Skeletal muscle satellite cell (primary cell): ENCODE data around the gene ITGAX.

Source experiments
- H3K27me3 ChIP-seq: 2 replicates; pipeline ENCODE4 v1.7.0; 2013; ENCODE audit warnings: low read length; ENCODE audit not compliant: control insufficient read depth, insufficient read depth
- H3K36me3 ChIP-seq: 2 replicates; pipeline ENCODE4 v1.7.0; 2013; ENCODE audit warnings: mild to moderate bottlenecking, control low read depth, low read length; ENCODE audit not compliant: insufficient read depth
- H3K4me1 ChIP-seq: 2 replicates; pipeline ENCODE4 v1.7.0; 2013; ENCODE audit warnings: low read length; ENCODE audit not compliant: control insufficient read depth, insufficient read depth
- H3K4me2 ChIP-seq: 2 replicates; pipeline ENCODE4 v1.7.0; 2013; ENCODE audit warnings: mild to moderate bottlenecking, low read length
- H3K4me3 ChIP-seq: 2 replicates; pipeline ENCODE4 v1.7.0; 2013; ENCODE audit warnings: low read length
- H3K9ac ChIP-seq: 2 replicates; pipeline ENCODE4 v1.7.0; 2013; ENCODE audit warnings: mild to moderate bottlenecking, low read depth, low read length, moderate library complexity
- H3K9me3 ChIP-seq: replicated peaks from 2 replicates; pipeline ENCODE4 v1.7.0; 2013; ENCODE audit warnings: mild to moderate bottlenecking, control low read depth, low read length

ITGAX gene

DNA sequence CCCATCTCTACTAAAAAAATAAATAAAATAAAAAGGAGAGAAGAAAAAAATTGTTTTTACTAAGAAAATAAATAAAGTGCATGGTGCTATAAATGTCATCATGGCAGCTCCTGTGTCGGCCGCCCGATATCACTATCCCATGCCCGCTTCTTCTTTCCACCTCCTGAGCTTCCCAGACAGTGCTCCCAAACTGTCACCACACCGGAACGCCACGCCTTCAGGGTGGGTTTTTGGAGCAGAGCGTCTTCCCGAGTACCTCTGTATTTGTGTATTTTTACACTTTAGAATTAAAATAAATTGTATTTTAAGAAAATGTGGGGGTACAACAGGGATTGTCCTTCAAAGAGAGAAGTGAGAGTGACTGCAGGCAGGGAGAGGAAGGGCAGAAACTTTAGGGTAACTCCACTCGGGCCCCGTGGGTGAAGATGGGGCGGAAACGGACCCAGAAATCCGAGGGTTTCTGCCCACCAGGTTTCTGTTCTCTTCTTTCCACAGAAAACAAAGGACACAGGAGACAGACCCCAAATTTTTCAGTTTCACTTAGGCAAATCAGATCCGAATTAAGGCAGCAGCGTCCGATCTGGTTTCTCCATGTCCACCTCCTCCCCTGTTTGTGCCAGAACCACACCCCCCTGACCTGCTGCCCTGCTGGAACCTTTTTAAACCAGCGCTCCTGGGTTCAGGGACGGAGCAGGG lies 3.6 kb upstream of the ITGAX start:
- H3K9ac ChIP-seq = no peak overlapping the region
- peaks cover 9% of the 10 kb centered on the region for H3K27me3 ChIP-seq
- no peaks in the 10 kb centered on the region for H3K36me3 ChIP-seq
- H3K4me3 ChIP-seq = no peak overlapping the region
- peaks cover 5% of the 10 kb centered on the region for H3K4me1 ChIP-seq
- no peak overlapping the region for H3K4me2 ChIP-seq
- H3K9me3 ChIP-seq = no peaks in the 10 kb centered on the region

DNA sequence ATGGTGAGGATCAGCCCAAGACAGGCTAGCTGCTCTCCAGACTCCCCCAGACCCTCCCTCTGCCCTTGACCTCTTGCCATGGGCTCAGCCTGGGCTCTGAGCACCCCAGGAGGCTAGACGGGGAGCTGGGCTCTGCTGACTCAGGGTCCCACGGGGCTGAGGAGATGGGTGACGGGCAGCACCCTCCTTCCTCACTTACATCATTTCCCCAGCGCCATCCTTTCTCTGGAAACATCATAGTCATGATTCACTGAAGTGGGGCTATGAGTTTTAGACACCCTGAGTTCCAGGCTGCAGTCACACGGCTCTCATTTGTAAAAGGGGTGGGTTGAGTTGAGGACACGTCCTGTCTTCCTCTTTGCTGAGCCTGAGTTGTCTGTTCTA lies 3.0 kb upstream of the ITGAX start:
- H3K9ac ChIP-seq = no peak overlapping the region
- H3K4me1 ChIP-seq = peaks cover 5% of the 10 kb centered on the region
- H3K4me2 ChIP-seq = no peak overlapping the region
- H3K9me3 ChIP-seq = no peaks in the 10 kb centered on the region
- peaks cover 4% of the 10 kb centered on the region for H3K27me3 ChIP-seq
- H3K36me3 ChIP-seq = no peaks in the 10 kb centered on the region
- H3K4me3 ChIP-seq = no peak overlapping the region

- peaks cover 4% of the 10 kb centered on the region for H3K27me3 ChIP-seq
- H3K4me1 ChIP-seq = peaks cover 5% of the 10 kb centered on the region
- no peak overlapping the region for H3K4me3 ChIP-seq
- no peak overlapping the region for H3K4me2 ChIP-seq
- H3K9me3 ChIP-seq = no peaks in the 10 kb centered on the region
- H3K9ac ChIP-seq = no peak overlapping the region
- no peaks in the 10 kb centered on the region for H3K36me3 ChIP-seq
Measured at GRCh38 chr16:31352376-31353115, 2.4 kb upstream of the ITGAX start.

DNA sequence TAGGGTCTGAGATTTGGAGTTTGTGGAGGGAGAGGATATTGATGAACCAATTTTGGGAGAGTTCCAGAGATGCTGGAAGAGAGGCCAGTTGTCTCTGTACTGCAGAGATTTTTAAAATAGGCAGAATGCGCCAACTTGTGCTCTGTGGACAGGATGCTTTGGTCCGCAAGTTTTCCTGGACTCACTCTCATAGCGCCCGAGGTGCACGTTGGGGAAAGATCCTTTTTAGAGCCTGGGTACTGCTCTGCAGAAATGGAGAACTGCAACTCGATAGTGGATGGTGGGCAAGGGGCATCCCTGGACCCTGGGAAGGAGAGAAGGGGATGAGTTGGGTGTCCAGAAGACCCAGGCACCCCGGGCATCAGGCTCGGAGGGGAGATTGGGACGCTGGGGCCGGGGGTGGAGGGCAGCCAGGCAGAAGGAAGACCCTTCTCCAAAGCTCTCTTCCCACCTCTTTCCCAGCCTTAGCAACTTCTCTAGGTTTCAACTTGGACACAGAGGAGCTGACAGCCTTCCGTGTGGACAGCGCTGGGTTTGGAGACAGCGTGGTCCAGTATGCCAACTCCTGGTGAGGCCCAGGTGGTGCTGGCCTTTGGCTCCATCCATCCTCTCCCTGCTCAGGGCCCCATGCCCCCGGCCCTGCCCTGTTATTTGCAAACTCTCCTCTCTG lies 590 bp downstream of the ITGAX start:
- Histone ChIP-seq H3K4me1 (peaks cover 5% of the 10 kb centered on the region), H3K36me3 (no peaks in the 10 kb centered on the region), H3K9ac (no peak overlapping the region), H3K4me3 (no peak overlapping the region), H3K9me3 (no peaks in the 10 kb centered on the region), H3K4me2 (no peak overlapping the region), H3K27me3 (peaks cover 4% of the 10 kb centered on the region)

- no peak overlapping the region for H3K9ac ChIP-seq
- no peaks in the 10 kb centered on the region for H3K36me3 ChIP-seq
- H3K9me3 ChIP-seq = no peaks in the 10 kb centered on the region
- H3K27me3 ChIP-seq = peaks cover under 1% of the 10 kb centered on the region
- H3K4me2 ChIP-seq = no peak overlapping the region
- H3K4me1 ChIP-seq = peaks cover 5% of the 10 kb centered on the region
- H3K4me3 ChIP-seq = no peak overlapping the region
Measured at GRCh38 chr16:31356566-31357323, 1.8 kb downstream of the ITGAX start.

- peaks cover 5% of the 10 kb centered on the region for H3K4me1 ChIP-seq
- H3K27me3 ChIP-seq = no peaks in the 10 kb centered on the region
- no peaks in the 10 kb centered on the region for H3K9me3 ChIP-seq
- no peak overlapping the region for H3K9ac ChIP-seq
- H3K4me2 ChIP-seq = no peak overlapping the region
- H3K36me3 ChIP-seq = no peaks in the 10 kb centered on the region
- no peak overlapping the region for H3K4me3 ChIP-seq
Measured at GRCh38 chr16:31357324-31358109, 2.5 kb downstream of the ITGAX start.

DNA sequence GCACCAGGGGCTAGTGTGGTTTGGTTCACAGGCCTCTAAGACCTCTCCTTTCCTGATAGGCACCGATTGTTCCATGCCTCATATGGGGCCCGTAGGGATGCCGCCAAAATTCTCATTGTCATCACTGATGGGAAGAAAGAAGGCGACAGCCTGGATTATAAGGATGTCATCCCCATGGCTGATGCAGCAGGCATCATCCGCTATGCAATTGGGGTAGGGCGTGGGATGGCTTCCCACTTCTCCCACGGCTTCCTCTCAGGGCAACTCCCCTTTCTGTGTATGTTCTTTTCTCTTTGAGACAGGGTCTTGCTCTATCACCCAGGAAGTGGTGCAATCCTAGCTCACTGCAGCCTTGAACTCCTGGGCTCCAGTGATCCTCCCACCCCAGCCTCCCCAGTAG lies 5.3 kb downstream of the ITGAX start:
- Histone ChIP-seq H3K27me3 (no peaks in the 10 kb centered on the region), H3K4me1 (no peaks in the 10 kb centered on the region), H3K4me3 (no peak overlapping the region), H3K9me3 (no peaks in the 10 kb centered on the region), H3K36me3 (no peaks in the 10 kb centered on the region), H3K9ac (no peak overlapping the region), H3K4me2 (no peak overlapping the region)

DNA sequence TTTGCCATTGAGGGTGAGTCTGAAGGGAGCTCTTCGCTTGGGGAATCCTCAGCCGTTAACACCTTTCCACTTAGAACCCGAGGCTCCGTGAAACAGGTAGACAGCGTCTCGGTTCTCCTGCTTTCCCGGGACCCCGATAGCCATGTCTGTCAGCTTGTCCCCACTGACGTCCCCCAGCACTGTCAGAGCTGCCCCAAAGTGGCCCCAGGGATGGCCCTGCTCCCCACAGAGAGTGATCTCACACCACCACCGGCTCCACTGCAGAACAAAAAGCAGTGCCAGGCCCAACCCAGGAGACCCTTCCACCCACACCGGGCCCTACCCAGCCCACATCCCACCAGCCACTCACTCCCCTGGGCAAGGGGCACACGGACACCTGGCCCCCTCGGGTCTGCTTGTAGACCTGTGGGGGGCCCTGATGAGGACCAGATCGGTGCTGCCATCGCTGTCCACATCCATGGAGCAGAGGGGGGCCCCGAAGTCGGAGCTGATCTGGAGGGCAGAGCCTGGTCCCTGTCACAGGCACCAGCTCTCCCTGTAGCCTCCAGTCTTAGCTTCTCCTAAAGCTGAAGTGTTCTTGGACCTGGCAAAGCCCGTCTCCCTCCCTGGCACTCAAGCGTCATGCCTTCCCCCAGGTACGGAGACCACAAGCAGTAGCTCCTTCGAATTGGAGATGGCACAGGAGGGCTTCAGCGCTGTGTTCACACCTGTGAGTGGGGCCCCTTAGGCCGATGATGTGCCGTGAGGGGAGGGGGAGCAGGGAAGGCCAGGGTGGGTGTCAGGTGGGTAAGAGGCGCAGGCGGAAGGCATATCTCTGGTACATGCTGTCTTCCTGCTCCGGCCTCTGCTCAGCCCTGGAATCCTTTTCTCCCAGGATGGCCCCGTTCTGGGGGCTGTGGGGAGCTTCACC lies 6.5 kb downstream of the ITGAX start:
- H3K9ac ChIP-seq = no peak overlapping the region

DNA sequence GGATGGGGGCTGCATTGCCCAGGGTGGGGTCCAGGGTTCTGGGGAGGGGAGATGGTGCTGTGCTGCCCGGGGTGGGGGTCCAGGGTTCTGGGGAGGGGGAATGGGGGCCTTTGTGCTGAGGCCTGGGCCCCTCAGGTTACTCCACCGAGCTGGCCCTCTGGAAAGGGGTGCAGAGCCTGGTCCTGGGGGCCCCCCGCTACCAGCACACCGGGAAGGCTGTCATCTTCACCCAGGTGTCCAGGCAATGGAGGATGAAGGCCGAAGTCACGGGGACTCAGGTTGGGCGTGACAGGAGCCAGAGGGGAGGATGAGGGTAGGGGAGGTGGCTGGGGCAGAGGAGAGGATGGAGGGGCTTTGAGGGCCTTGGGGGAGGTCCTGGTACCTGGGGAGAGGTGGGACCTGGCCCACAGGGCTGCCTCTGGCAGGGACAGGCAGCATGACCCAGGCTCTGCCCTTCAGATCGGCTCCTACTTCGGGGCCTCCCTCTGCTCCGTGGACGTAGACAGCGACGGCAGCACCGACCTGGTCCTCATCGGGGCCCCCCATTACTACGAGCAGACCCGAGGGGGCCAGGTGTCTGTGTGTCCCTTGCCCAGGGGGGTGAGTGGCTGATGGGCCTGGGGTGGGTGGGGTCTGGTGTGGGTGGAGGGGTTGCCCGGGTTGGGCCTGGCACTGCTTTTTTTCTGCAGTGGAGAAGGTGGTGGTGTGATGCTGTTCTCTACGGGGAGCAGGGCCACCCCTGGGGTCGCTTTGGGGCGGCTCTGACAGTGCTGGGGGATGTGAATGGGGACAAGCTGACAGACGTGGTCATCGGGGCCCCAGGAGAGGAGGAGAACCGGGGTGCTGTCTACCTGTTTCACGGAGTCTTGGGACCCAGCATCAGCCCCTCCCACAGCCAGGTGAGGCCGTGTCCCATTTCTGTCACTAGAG lies 7.8 kb downstream of the ITGAX start:
- Histone ChIP-seq H3K4me1 (no peaks in the 10 kb centered on the region), H3K36me3 (no peaks in the 10 kb centered on the region), H3K9me3 (no peaks in the 10 kb centered on the region), H3K9ac (no peak overlapping the region), H3K4me3 (no peak overlapping the region), H3K4me2 (no peak overlapping the region), H3K27me3 (no peaks in the 10 kb centered on the region)

More for the DNA sequence above, 6.5 kb downstream of the ITGAX start:
- H3K4me2 ChIP-seq = no peak overlapping the region
- no peaks in the 10 kb centered on the region for H3K36me3 ChIP-seq
- no peaks in the 10 kb centered on the region for H3K9me3 ChIP-seq
- H3K27me3 ChIP-seq = no peaks in the 10 kb centered on the region
- H3K4me1 ChIP-seq = no peaks in the 10 kb centered on the region
- no peak overlapping the region for H3K4me3 ChIP-seq
